ENCODE data around the gene TUBGCP3. TPM values are rescaled to one million over a fixed set of nuclear protein-coding genes. Genes with fewer than 3 reads are reported as not detected.
A peak's percentile ranks its signal among the peaks of the same experiment; 100 is the strongest.

TUBGCP3 gene
- total RNA-seq, 4 donors from 2014 or later = 18.4 to 39.4 (median 27.4) TPM

DNA sequence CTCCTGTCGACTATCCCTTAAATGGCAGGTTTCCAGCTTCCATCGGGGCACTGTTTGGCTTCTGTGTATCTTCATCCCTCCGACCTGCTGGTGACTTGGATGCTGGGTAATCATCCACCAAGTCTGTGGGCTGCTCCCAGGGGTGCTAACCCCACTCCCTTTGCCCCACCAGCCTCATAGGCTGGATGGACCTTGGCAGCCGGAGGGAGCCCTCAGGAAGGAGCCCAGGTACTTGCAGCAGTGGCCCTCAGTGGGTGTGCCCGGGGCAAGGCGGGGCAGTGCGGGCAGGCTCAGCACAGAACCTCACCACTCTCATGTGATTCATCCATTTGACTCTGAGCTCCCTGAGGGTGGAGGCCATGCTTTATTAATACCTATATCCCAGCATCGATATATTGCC is 27.4 kb upstream of the TUBGCP3 start:
- DNase-seq (ENCODE audit: low spot score) = no peak
- TF ChIP-seq, protein P1, sequence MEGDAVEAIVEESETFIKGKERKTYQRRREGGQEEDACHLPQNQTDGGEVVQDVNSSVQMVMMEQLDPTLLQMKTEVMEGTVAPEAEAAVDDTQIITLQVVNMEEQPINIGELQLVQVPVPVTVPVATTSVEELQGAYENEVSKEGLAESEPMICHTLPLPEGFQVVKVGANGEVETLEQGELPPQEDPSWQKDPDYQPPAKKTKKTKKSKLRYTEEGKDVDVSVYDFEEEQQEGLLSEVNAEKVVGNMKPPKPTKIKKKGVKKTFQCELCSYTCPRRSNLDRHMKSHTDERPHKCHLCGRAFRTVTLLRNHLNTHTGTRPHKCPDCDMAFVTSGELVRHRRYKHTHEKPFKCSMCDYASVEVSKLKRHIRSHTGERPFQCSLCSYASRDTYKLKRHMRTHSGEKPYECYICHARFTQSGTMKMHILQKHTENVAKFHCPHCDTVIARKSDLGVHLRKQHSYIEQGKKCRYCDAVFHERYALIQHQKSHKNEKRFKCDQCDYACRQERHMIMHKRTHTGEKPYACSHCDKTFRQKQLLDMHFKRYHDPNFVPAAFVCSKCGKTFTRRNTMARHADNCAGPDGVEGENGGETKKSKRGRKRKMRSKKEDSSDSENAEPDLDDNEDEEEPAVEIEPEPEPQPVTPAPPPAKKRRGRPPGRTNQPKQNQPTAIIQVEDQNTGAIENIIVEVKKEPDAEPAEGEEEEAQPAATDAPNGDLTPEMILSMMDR (IDR thresholded peaks at IDR 0.05) = no peak
- no peak for ATAC-seq (ENCODE audit: low FRiP score)

DNA sequence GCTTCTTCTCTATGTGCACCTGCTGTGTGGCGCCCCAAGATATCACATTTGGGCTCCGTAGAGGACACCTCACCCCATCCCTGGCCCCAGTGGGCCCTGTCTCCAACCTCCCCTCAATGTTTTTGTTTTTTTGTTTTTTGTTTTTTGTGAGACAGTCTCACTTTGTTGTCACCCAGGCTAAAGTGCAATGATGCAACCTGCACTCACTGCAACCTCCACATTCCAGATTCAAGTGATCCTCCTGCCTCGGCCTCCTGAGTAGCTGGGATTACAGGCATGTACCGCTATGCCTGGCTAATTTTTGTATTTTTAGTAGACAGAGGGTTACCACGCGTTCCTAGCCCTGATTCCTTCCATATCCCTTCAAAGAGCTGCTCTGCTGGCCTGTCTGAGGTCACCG is 26.9 kb upstream of the TUBGCP3 start:
- DNase-seq (ENCODE audit: low spot score) = no peak
- no peak for ATAC-seq (ENCODE audit: low FRiP score)
- TF ChIP-seq, protein P1 (IDR thresholded peaks at IDR 0.05) = no peak

DNA sequence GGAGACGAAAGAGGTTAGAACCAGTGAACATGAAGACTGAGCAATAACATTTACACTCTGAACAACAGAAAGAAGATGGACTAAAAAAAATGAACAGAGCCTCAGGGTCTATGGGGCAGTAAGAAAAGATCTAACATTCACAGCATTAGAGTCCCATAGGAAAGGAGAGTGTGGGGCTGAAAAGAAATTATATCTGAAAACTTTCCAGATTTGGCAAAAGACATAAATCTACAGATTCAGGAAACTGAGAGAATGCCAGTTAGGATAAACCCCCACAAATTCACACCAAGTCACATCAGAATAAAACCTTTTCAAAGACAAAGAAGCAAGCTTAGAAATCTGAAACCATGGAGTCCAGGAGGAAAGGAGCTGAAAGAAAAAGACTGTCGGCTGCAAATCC is 20.3 kb upstream of the TUBGCP3 start:
- DNase-seq (ENCODE audit: low spot score) (no peak), ATAC-seq (ENCODE audit: low FRiP score) (no peak)
- TF ChIP-seq, protein P1 (IDR thresholded peaks at IDR 0.05) = no peak

DNA sequence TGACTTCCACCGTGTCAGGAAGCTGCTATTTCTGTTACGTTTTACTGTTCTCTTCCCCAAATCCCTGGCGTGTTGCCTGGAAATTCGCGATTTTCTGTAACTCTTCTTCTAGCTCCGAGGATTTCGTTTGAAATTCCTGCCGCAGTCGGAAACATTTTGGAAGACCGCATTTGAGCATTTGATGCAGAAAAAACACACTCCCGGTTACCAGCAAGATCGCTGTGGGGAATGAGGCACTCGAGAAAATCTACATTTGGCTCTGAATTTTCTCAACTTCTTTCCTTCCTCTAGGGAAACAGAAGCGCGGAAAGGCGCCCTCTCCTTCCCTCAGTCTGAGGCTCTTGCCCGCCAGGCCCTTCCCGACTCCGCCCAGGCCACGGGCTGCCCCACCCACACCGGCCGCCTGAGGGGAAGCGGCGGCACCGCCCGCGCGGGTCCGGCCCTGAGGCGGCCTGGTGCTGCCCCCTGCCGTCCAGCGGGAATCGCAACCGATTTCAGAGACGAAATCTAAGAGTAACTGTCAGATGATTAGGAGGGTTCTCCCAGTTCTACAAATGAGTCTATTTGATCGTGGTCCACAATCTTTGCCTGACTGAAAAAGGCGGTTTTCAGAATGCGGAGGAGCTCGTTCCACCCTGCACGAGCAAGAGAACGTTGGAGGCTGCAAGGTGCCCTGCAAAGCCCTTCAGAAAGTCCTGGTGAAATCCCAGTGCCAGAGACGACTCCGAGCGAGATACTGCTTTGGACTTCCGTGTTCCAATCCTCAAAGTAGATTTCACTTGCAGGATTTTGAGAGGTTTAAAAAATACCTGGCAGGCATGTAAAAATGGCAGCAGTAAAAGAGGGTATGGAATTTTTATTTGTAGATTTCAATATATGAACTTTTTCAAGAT is 18.4 kb upstream of the TUBGCP3 start:
- TF ChIP-seq, protein P1 (IDR thresholded peaks at IDR 0.05) = peak in 2 of 3 donors; percentile 26 to 76
- DNase-seq (ENCODE audit: low spot score) (peak; percentile 68), ATAC-seq (ENCODE audit: low FRiP score) (peak; percentile 100)

DNA sequence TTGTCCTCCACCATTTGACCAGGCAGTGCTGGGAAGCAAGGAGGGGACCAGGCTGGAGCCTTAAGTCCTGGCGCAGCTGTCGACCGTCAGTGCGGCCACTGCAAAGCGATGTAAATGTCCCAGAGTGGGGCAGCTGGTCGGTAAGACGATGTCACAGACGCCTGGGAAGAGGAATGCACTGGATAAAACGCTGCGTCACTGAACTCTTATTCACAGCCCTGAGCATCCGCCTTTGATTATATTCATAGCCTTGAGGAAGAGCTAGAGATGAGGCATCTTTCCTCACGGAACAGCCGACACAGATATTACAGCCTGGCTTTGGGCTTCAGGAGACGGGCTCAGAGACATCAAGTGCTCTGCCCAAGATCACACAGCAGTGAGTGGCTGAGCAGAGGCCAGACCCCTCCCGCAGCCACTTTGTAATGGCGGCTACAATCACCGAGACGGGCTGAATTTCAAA is 17.6 kb upstream of the TUBGCP3 start:
- no peak for DNase-seq (ENCODE audit: low spot score)
- TF ChIP-seq, protein P1 (IDR thresholded peaks at IDR 0.05) = no peak
- ATAC-seq (ENCODE audit: low FRiP score) = no peak

DNA sequence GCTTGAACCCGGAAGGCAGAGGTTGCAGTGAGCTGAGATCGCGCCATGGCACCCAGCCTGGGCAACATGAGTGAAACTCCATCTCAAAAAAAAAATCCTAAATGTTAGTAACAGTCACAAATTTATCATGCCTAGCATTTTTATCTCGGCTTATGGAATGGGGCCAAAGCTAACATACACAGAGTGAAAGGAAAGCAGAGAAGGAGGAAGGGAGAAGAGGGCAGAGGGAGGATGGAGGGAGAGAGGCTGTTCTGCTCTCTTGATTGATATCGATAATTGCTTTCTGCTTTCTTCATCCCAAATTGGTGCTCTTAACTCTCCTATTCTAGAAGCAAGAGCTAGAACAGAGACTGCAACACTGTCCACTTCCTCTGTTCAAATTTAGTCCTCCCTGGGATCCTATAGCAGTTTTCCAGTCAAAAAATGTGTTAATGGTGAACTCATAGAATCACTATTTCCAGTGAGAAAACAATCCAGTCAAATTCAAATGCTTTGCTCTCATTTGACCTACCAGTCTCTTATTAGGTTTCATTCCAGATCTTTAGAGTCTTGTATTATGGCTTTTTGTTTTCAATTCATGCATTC is 15.8 kb upstream of the TUBGCP3 start:
- ATAC-seq (ENCODE audit: low FRiP score) = no peak
- DNase-seq (ENCODE audit: low spot score) = no peak
- TF ChIP-seq, protein P1 (IDR thresholded peaks at IDR 0.05) = no peak
